HEK293 (cell line): ENCODE data around the gene TCTN2.

Experiments used
- CTCF ChIA-PET: fragments of 350-600 bp; formaldehyde crosslinking; extraction: SDS; loops from one replicate; lab custom pipeline; 2021; ENCODE audit warnings: antibody characterized with exemption; lab: Yijun Ruan, JAX
- POLR2A ChIA-PET: fragments of 300-600 bp; formaldehyde crosslinking; extraction: SDS; loops from one replicate; lab custom pipeline; 2020; ENCODE audit warnings: antibody characterized with exemption, inconsistent platforms; lab: Yijun Ruan, JAX
- H3K27ac ChIP-seq: fragments of 200-500 bp; sonication (Bioruptor generic); 2 replicates; pipeline ENCODE4 v1.5.1; 2014; ENCODE audit warnings: low read depth, low read length, control low read depth, inconsistent platforms; ENCODE audit errors: extremely low read depth
- H3K36me3 ChIP-seq, 2 experiments: fragments of 200-500 bp in 1 of 2; sonication (Bioruptor generic) in 1 of 2; 1 replicate in 1 of 2; 2 replicates in 1 of 2; pipeline ENCODE4 v1.5.1; 2014 to 2017; ENCODE audit warnings: inconsistent platforms in 2 of 2, low read length in 2 of 2; ENCODE audit not compliant: control insufficient read depth in 2 of 2, insufficient read depth in 1 of 2
- H3K4me1 ChIP-seq: fragments of 200-500 bp; sonication (Bioruptor generic); 2 replicates; pipeline ENCODE4 v1.5.1; 2014; ENCODE audit warnings: mild to moderate bottlenecking, low read length, inconsistent platforms; ENCODE audit not compliant: control insufficient read depth, insufficient read depth
- H3K4me3 ChIP-seq: 2 replicates; pipeline ENCODE4 v1.5.1; 2011; ENCODE audit warnings: low read depth, mild to moderate bottlenecking, control low read depth, low read length, moderate library complexity
- H3K9me3 ChIP-seq: fragments of 200-500 bp; sonication (Bioruptor generic); 2 replicates; pipeline ENCODE4 v1.5.1; 2014; ENCODE audit warnings: low read depth, low read length, inconsistent platforms; ENCODE audit not compliant: control insufficient read depth, insufficient read depth
- GLIS2 ChIP-seq: fragments of 450-650 bp; formaldehyde crosslinking; IDR thresholded peaks from 2 replicates; pipeline ENCODE4 v1.5.1; 2016; ENCODE audit warnings: missing biosample characterization, missing genetic modification characterization
- IKZF3 ChIP-seq: fragments of 450-650 bp; IDR thresholded peaks from 2 replicates; pipeline ENCODE4 v1.5.0; 2018; ENCODE audit warnings: missing biosample characterization, mild to moderate bottlenecking, missing genetic modification characterization, moderate library complexity
- KLF10 ChIP-seq: fragments of 450-650 bp; IDR thresholded peaks from 2 replicates; pipeline ENCODE4 v1.5.1; 2018; ENCODE audit warnings: missing biosample characterization, mild to moderate bottlenecking, missing genetic modification characterization
- KLF7 ChIP-seq: fragments of 450-650 bp; formaldehyde crosslinking; IDR thresholded peaks from 2 replicates; pipeline ENCODE4 v1.5.1; 2016; ENCODE audit warnings: missing biosample characterization, missing genetic modification characterization, borderline replicate concordance
- MYNN ChIP-seq: fragments of 450-650 bp; formaldehyde crosslinking; IDR thresholded peaks from 2 replicates; pipeline ENCODE4 v1.5.1; 2016; ENCODE audit warnings: missing biosample characterization, missing genetic modification characterization, borderline replicate concordance
- YY2 ChIP-seq: fragments of 450-650 bp; formaldehyde crosslinking; IDR thresholded peaks from 2 replicates; pipeline ENCODE4 v1.5.1; 2016; ENCODE audit warnings: missing biosample characterization, missing genetic modification characterization
- ZBTB1 ChIP-seq: fragments of 450-650 bp; formaldehyde crosslinking; IDR thresholded peaks from 2 replicates; pipeline ENCODE4 v1.5.1; 2016; ENCODE audit warnings: missing biosample characterization, missing genetic modification characterization
- ZBTB20 ChIP-seq: fragments of 450-650 bp; formaldehyde crosslinking; IDR thresholded peaks from 2 replicates; pipeline ENCODE4 v1.5.1; 2016; ENCODE audit warnings: missing biosample characterization, missing genetic modification characterization
- ZFP37 ChIP-seq: fragments of 450-650 bp; formaldehyde crosslinking; IDR thresholded peaks from 2 replicates; pipeline ENCODE4 v1.5.1; 2016; ENCODE audit warnings: missing biosample characterization, missing genetic modification characterization
- ZFP41 ChIP-seq: fragments of 450-650 bp; formaldehyde crosslinking; IDR thresholded peaks from 2 replicates; pipeline ENCODE4 v1.5.1; 2016; ENCODE audit warnings: missing biosample characterization, missing genetic modification characterization, borderline replicate concordance
- ZNF19 ChIP-seq: fragments of 450-650 bp; formaldehyde crosslinking; IDR thresholded peaks from 2 replicates; pipeline ENCODE4; 2016; ENCODE audit warnings: missing biosample characterization, missing genetic modification characterization, low read depth
- ZNF223 ChIP-seq: fragments of 450-650 bp; formaldehyde crosslinking; IDR thresholded peaks from 2 replicates; pipeline ENCODE4 v1.5.1; 2016; ENCODE audit warnings: missing biosample characterization, missing genetic modification characterization
- ZNF311 ChIP-seq: fragments of 450-650 bp; formaldehyde crosslinking; IDR thresholded peaks from 2 replicates; pipeline ENCODE4 v1.5.1; 2017; ENCODE audit warnings: missing biosample characterization, missing genetic modification characterization, borderline replicate concordance
- ZNF354C ChIP-seq: fragments of 450-650 bp; formaldehyde crosslinking; IDR thresholded peaks from 2 replicates; pipeline ENCODE4 v1.5.1; 2016; ENCODE audit warnings: missing biosample characterization, missing genetic modification characterization, low read depth, borderline replicate concordance
- ZNF510 ChIP-seq: fragments of 450-650 bp; formaldehyde crosslinking; IDR thresholded peaks from 2 replicates; pipeline ENCODE4 v1.5.1; 2018; ENCODE audit warnings: mild to moderate bottlenecking, missing genetic modification characterization, missing biosample characterization; ENCODE audit not compliant: insufficient replicate concordance
- ZNF561 ChIP-seq: fragments of 450-650 bp; IDR thresholded peaks from 2 replicates; pipeline ENCODE4 v1.5.1; 2018; ENCODE audit warnings: missing biosample characterization, missing genetic modification characterization, borderline replicate concordance
- ZNF596 ChIP-seq: fragments of 450-650 bp; IDR thresholded peaks from 2 replicates; pipeline ENCODE4 v1.5.0; 2018; ENCODE audit warnings: missing biosample characterization, mild to moderate bottlenecking, missing genetic modification characterization, moderate library complexity
- ZNF701 ChIP-seq: fragments of 450-650 bp; formaldehyde crosslinking; IDR thresholded peaks from 2 replicates; pipeline ENCODE4 v1.5.1; 2016; ENCODE audit warnings: missing biosample characterization, missing genetic modification characterization
- TF ChIP-seq, protein P1 (sequence below): fragments of 450-650 bp; formaldehyde crosslinking; IDR thresholded peaks from 2 replicates; pipeline ENCODE4 v1.5.1; 2016; ENCODE audit warnings: missing biosample characterization, missing genetic modification characterization
- TF ChIP-seq, protein P2 (sequence below): fragments of 450-650 bp; formaldehyde crosslinking; IDR thresholded peaks from 2 replicates; pipeline ENCODE4 v1.5.1; 2017; ENCODE audit warnings: missing biosample characterization, missing genetic modification characterization
- TF ChIP-seq, protein P3 (sequence below): fragments of 450-650 bp; formaldehyde crosslinking; IDR thresholded peaks from 2 replicates; pipeline ENCODE4 v1.5.1; 2016; ENCODE audit warnings: missing biosample characterization, missing genetic modification characterization

Gene TCTN2

DNA sequence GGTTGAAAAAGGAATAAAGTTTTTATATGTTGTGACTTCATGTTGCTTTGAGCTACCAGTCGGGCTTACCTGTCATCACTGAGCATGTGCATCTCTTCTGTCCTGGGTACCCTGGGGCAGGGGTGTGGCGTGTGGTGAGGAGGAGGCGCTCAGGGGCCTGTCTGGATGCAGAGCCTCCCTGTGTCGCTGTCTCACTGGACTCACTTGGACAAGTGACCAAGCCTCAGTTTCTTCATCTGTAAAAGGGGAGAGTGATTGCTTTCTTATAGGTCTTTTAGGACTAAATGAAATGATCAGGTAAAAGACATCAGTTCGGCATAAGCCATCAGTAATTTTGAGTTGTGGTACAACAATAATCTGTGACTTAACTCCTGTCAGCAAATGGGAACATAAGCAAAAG, 63.4 kb downstream of the TCTN2 start:
- TF ChIP-seq, protein P1, sequence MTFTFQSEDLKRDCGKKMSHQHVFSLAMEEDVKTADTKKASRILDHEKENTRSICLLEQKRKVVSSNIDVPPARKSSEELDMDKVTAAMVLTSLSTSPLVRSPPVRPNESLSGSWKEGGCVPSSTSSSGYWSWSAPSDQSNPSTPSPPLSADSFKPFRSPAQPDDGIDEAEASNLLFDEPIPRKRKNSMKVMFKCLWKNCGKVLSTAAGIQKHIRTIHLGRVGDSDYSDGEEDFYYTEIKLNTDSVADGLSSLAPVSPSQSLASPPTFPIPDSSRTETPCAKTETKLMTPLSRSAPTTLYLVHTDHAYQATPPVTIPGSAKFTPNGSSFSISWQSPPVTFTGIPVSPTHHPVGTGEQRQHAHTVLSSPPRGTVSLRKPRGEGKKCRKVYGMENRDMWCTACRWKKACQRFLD (tag by site-specific recombination): no peak
- TF ChIP-seq ZNF223 (tag by site-specific recombination) (no peak), ZBTB1 (tag by site-specific recombination) (no peak), ZNF510 (tag by site-specific recombination) (no peak), ZBTB20 (tag by site-specific recombination) (no peak), KLF10 (tag by site-specific recombination) (no peak), GLIS2 (no peak), MYNN (tag by site-specific recombination) (no peak), IKZF3 (tag by site-specific recombination) (no peak)
- TF ChIP-seq, protein P2, sequence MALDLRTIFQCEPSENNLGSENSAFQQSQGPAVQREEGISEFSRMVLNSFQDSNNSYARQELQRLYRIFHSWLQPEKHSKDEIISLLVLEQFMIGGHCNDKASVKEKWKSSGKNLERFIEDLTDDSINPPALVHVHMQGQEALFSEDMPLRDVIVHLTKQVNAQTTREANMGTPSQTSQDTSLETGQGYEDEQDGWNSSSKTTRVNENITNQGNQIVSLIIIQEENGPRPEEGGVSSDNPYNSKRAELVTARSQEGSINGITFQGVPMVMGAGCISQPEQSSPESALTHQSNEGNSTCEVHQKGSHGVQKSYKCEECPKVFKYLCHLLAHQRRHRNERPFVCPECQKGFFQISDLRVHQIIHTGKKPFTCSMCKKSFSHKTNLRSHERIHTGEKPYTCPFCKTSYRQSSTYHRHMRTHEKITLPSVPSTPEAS (tag by site-specific recombination): no peak
- Histone ChIP-seq H3K9me3 (no peaks in the 10 kb centered on the region), H3K4me1 (no peaks in the 10 kb centered on the region), H3K4me3 (no peak overlapping the region), H3K27ac (no peak overlapping the region), H3K36me3 (peaks cover 47 to 90% of the 10 kb centered on the region in 2 experiments)
- ChIA-PET CTCF (no interaction called here), POLR2A (interaction anchor here (1.6 kb wide), 1 partner anchor 22 kb away, joined by 4 read pairs; the partner anchor contains the start of gene ATP6V0A2)

DNA sequence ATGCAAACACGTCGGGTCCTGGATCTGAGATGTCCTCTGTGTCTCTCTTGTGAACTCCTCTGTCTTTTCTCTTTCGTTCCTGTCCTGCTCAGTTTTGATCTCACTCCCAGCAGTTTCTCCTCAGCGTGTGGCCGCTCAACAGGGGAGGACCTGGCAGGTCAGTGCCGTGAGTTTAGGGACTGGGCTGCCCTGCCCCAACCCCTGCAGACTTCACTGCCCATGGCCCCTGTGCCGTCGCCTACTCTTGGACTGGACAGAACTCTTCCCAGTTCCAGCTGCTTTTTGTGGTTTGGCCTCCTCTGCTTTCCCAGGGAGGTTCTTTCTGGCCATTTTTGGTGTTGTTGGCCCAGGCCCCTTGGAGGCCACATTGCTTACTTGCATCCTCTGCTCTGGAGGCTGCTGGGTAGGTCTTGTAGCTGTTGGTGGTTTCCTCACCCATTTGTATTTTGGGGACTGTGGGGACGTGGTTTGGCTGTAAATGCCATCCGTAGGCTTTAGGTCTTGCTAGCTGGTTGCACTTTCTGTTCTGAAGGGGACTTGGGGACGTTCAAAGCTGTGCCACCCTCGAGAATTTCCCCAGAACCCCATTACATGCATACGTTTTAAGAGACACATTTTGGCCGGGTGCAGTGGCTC, 71.1 kb downstream of the TCTN2 start:
- Histone ChIP-seq H3K27ac (no peak overlapping the region), H3K4me1 (no peaks in the 10 kb centered on the region), H3K36me3 (peaks cover 56 to 72% of the 10 kb centered on the region in 2 experiments), H3K9me3 (no peaks in the 10 kb centered on the region), H3K4me3 (no peak overlapping the region)
- CTCF ChIA-PET: no interaction called here
- no peak for TF ChIP-seq ZNF311 (tag by site-specific recombination)
- TF ChIP-seq ZNF596 (tag by site-specific recombination): no peak
- no peak for TF ChIP-seq KLF7 (tag by site-specific recombination)
- TF ChIP-seq YY2 (tag by site-specific recombination): no peak
- TF ChIP-seq, protein P3, sequence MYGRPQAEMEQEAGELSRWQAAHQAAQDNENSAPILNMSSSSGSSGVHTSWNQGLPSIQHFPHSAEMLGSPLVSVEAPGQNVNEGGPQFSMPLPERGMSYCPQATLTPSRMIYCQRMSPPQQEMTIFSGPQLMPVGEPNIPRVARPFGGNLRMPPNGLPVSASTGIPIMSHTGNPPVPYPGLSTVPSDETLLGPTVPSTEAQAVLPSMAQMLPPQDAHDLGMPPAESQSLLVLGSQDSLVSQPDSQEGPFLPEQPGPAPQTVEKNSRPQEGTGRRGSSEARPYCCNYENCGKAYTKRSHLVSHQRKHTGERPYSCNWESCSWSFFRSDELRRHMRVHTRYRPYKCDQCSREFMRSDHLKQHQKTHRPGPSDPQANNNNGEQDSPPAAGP (tag by site-specific recombination): no peak
- no peak for TF ChIP-seq ZFP41
- TF ChIP-seq ZNF701 (tag by site-specific recombination): no peak
- TF ChIP-seq ZNF354C (tag by site-specific recombination): no peak
- TF ChIP-seq ZNF561 (tag by site-specific recombination): no peak
- POLR2A ChIA-PET: no interaction called here

DNA sequence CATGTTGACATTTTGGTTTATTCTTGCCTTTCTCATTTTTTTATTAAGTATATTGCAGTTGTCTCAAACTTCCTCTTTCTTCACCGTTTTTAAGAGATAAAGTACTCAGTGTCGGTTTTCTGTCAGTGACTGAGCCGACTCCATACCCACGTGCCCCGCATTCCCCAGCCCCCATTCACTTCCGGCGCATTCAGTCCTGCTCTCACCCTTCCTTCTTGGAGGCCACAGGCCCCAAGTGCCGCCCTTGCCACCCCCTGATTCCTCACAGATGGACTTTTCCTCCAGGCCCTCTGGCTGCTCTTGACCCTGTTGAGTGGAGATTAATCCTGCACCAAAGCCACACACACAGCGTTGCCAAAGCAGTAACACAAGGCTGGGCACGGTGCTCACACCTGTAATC, 72.1 kb downstream of the TCTN2 start:
- peaks cover 47 to 73% of the 10 kb centered on the region in 2 experiments for H3K36me3 ChIP-seq
- H3K9me3 ChIP-seq: no peaks in the 10 kb centered on the region
- no peak overlapping the region for H3K27ac ChIP-seq
- no peak overlapping the region for H3K4me3 ChIP-seq
- ChIA-PET POLR2A (no interaction called here), CTCF (no interaction called here)
- no peaks in the 10 kb centered on the region for H3K4me1 ChIP-seq
- TF ChIP-seq ZBTB1 (tag by site-specific recombination) (no peak), ZFP37 (tag by site-specific recombination) (no peak), ZNF19 (tag by site-specific recombination) (no peak)
- TF ChIP-seq, protein P1 (tag by site-specific recombination): no peak
